ENCODE results near the gene BCL7B. TPM values are rescaled to one million over a fixed set of nuclear protein-coding genes. Genes with fewer than 3 reads are reported as not detected.

BCL7B gene
- total RNA-seq: 27.2 and 30.3 TPM in 2 replicates

- peak within 1 kb of the TSS; percentile 81 for H3K4me3 ChIP-seq (ENCODE audit: low read depth, low read length)
- TF ChIP-seq CTCF (IDR thresholded peaks at IDR 0.05; ENCODE audit: insufficient read depth, low read depth, low read length): no peak
- peak; percentile 57 for DNase-seq (ENCODE audit: low read depth)
Measured at GRCh38 chr7:73557397-73558257, at the start of gene BCL7B. BCL7B (minus strand) TSS chr7:73557690; CDS start chr7:73557578, 112 bp downstream.

GRCh38 chr7:73605601-73606220 lies 48.2 kb upstream of the BCL7B start:
- no peak overlapping the region for H3K4me3 ChIP-seq (ENCODE audit: low read depth, low read length)
- no peak for DNase-seq (ENCODE audit: low read depth)
- TF ChIP-seq CTCF (IDR thresholded peaks at IDR 0.05; ENCODE audit: insufficient read depth, low read depth, low read length): no peak

GRCh38 chr7:73602721-73603651 lies 45.5 kb upstream of the BCL7B start:
- DNase-seq (ENCODE audit: low read depth): no peak
- no peak overlapping the region for H3K4me3 ChIP-seq (ENCODE audit: low read depth, low read length)
- no peak for TF ChIP-seq CTCF (IDR thresholded peaks at IDR 0.05; ENCODE audit: insufficient read depth, low read depth, low read length)

- TF ChIP-seq CTCF (IDR thresholded peaks at IDR 0.05; ENCODE audit: insufficient read depth, low read depth, low read length): no peak
- DNase-seq (ENCODE audit: low read depth): no peak
- no peak overlapping the region for H3K4me3 ChIP-seq (ENCODE audit: low read depth, low read length)
Measured at GRCh38 chr7:73599916-73600315, 42.4 kb upstream of the BCL7B start.

- no peak for TF ChIP-seq CTCF (IDR thresholded peaks at IDR 0.05; ENCODE audit: insufficient read depth, low read depth, low read length)
- DNase-seq (ENCODE audit: low read depth): no peak
Measured at GRCh38 chr7:73599151-73599882, 41.8 kb upstream of the BCL7B start.

More at GRCh38 chr7:73599151-73599882, 41.8 kb upstream of the BCL7B start:
- H3K4me3 ChIP-seq (ENCODE audit: low read depth, low read length): no peak overlapping the region
